H1 (cell line): ENCODE measurements around the gene BTBD18. TPM values are rescaled to one million over a fixed set of nuclear protein-coding genes. Genes with fewer than 3 reads are reported as not detected.

Source experiments
- ATF2 ChIP-seq: IDR thresholded peaks from 2 replicates; pipeline ENCODE4 v1.6.1; 2012; ENCODE audit warnings: low read length, inconsistent platforms
- ATF3 ChIP-seq: IDR thresholded peaks from 2 replicates; pipeline ENCODE4 v1.6.1; 2011; ENCODE audit warnings: low read depth, mild to moderate bottlenecking, low read length; ENCODE audit not compliant: insufficient read depth
- CHD7 ChIP-seq: fragments of 300-600 bp; sonication (generic); IDR thresholded peaks from 2 replicates; pipeline ENCODE4 v1.7.1; 2012; ENCODE audit warnings: low read length, moderate library complexity, mild to moderate bottlenecking, inconsistent platforms; ENCODE audit not compliant: insufficient replicate concordance
- CTBP2 ChIP-seq: IDR thresholded peaks from 2 replicates; pipeline ENCODE4 v1.7.0; 2011; ENCODE audit warnings: borderline replicate concordance, mild to moderate bottlenecking, moderate library complexity, mixed read lengths, low read length; ENCODE audit not compliant: insufficient read depth, insufficient read length
- GTF2F1 ChIP-seq: IDR thresholded peaks from 2 replicates; pipeline ENCODE4 v1.6.1; 2012; ENCODE audit warnings: low read depth, low read length, improper control_type of control experiment, borderline replicate concordance
- NANOG ChIP-seq: IDR thresholded peaks from 2 replicates; pipeline ENCODE4 v1.6.1; 2011; ENCODE audit warnings: low read length, low read depth, mild to moderate bottlenecking, inconsistent platforms; ENCODE audit not compliant: insufficient read depth, poor library complexity, severe bottlenecking
- SAP30 ChIP-seq: fragments of 300-600 bp; sonication (generic); IDR thresholded peaks from 2 replicates; pipeline ENCODE4 v1.7.1; 2012; ENCODE audit warnings: low read length, moderate library complexity, mild to moderate bottlenecking, inconsistent platforms; ENCODE audit not compliant: insufficient read depth, insufficient replicate concordance
- SIRT6 ChIP-seq: IDR thresholded peaks from one replicate; pipeline ENCODE4 v1.7.1; 2012; ENCODE audit warnings: low read length, inconsistent platforms
- SP4 ChIP-seq: IDR thresholded peaks from 2 replicates; pipeline ENCODE4 v1.6.1; 2012; ENCODE audit warnings: low read length, inconsistent platforms
- polyA plus RNA-seq, 7 experiments: library from polyadenylated mRNA; depleted of rRNA in 3 of 7; stranded (reverse) in 5 of 7; unstranded in 2 of 7; fragments of >200 nt in 5 of 7; fragments of 200-250 nt in 2 of 7; gene quantifications; 1 replicate in 5 of 7; 2 replicates in 1 of 7; 4 replicates in 1 of 7; pipeline versions ENCODE4 v1.2.1 to v1.2.3, GENCODE V29; 2011 to 2013; ENCODE audit warnings: missing spikeins in 2 of 7, mixed read lengths in 2 of 7
- total RNA-seq: library from RNA; stranded (reverse); fragmentation: NEBNext Ultra II Directional; extraction: Animal tissue kit (Norgen Biotek cat#: 25700); gene quantifications from 2 replicates; pipeline ENCODE4 v1.2.1, GENCODE V29; 2021

Gene BTBD18
- total and polyA plus RNA-seq, 2 of the 8 experiments (the other 6 are each of a cell fraction or from before 2014, with no cell fraction given), result 0.03 TPM; not detected in 1

- no peak for TF ChIP-seq CHD7
- no peak for TF ChIP-seq GTF2F1
- no peak for TF ChIP-seq SIRT6
- no peak for TF ChIP-seq ATF2
- TF ChIP-seq ATF3, result no peak
- no peak for TF ChIP-seq SP4
- no peak for TF ChIP-seq CTBP2
- TF ChIP-seq NANOG, result no peak
- no peak for TF ChIP-seq SAP30
Observed at GRCh38 chr11:57744357-57744756, 7.3 kb downstream of the BTBD18 start (continued).
